Ovary (tissue), 9 donors: ENCODE measurements around the gene EFCAB6. TPM values are rescaled to one million over a fixed set of nuclear protein-coding genes. Genes with fewer than 3 reads are reported as not detected.
A peak's percentile ranks its signal among the peaks of the same experiment; 100 is the strongest.

Source experiments
- DNase-seq, 5 donors: peaks; one replicate each; pipeline ENCODE4 v3.0.0-alpha.2; 2019 to 2020
- H3K27ac ChIP-seq, 2 donors: fragments of 200-600 bp; one replicate each; pipeline versions ENCODE4 v1.5.1 to v1.8.0; 2019 to 2022
- H3K27me3 ChIP-seq: fragments of 200-600 bp; one replicate; pipeline ENCODE4 v1.8.0; 2022
- H3K36me3 ChIP-seq: fragments of 200-600 bp; sonication (generic); one replicate; pipeline ENCODE4 v1.5.1; 2019
- H3K4me1 ChIP-seq: one replicate; pipeline ENCODE4 v1.8.1; 2013; ENCODE audit warnings: mild to moderate bottlenecking, moderate library complexity; ENCODE audit not compliant: insufficient read depth
- H3K4me3 ChIP-seq: fragments of 200-600 bp; sonication (generic); one replicate; pipeline ENCODE4 v1.5.1; 2017
- H3K9me3 ChIP-seq, 2 donors: fragments of 200-600 bp in 1 of 2; sonication (generic) in 1 of 2; one replicate each; pipeline versions ENCODE4 v1.5.1 to v1.8.1; 2013 to 2019; ENCODE audit warnings: mild to moderate bottlenecking in 1 of 2, moderate library complexity in 1 of 2
- CTCF ChIP-seq, 3 donors: fragments of 450-650 bp in 2 of 3; fragments of 200-600 bp in 1 of 3; IDR thresholded peaks; one replicate each; pipeline versions ENCODE4 v1.5.1 to v1.8.0; 2016 to 2022; ENCODE audit warnings: antibody characterized with exemption in 3 of 3, mild to moderate bottlenecking in 1 of 3
- EP300 ChIP-seq: sonication (generic); formaldehyde crosslinking; IDR thresholded peaks from one replicate; pipeline ENCODE4 v1.6.1; 2017; ENCODE audit warnings: antibody characterized with exemption
- POLR2A ChIP-seq: fragments of 450-650 bp; IDR thresholded peaks from one replicate; pipeline ENCODE4 v1.6.1; 2017; ENCODE audit warnings: antibody characterized with exemption, mild to moderate bottlenecking, moderate library complexity
- WGBS, 3 donors: extraction: QIAGEN DNeasy Blood & Tissue Kit in 1 of 3; methylation state at CpG; one replicate each; pipeline versions ENCODE4 v1.1.5 to v1.1.7; 2013 to 2017; 5-methylcytosine and 5-hydroxymethylcytosine counted together
- intact Hi-C, 4 donors: fragments of 100-400 bp; cut with DNase I; formaldehyde crosslinking; loops; one replicate each; pipeline versions ENCODE4 v1.11.0 to v1.15.1; 2022 to 2023
- polyA plus RNA-seq, 2 donors: library from polyadenylated mRNA; stranded (reverse); fragments of 200-250 nt in 1 of 2; fragments of 350-450 nt in 1 of 2; fragmentation: Illumina TruSeq in 1 of 2; extraction: RNeasy Lipid Tissue Mini Kit (QIAGEN cat#74804) in 1 of 2; gene quantifications; one replicate each; pipeline ENCODE4 v1.2.3, GENCODE V29; 2013 to 2014
- total RNA-seq, 7 donors: library from RNA; depleted of rRNA in 2 of 7; stranded (reverse); fragments of >200 nt in 2 of 7; fragmentation: NEBNext Ultra II Directional in 3 of 7; extraction: Animal tissue kit (Norgen Biotek cat#: 25700) in 3 of 7; gene quantifications; one replicate each; pipeline versions ENCODE4 v1.1.0 to v1.2.4, GENCODE V29; 2016 to 2023
- donor health status: DM: no; HTN: no; CAD: no; lungs with moderate emphysema.
- donor health status: DM: no; HTN: no; CAD: no.
- donor health status: Bipolar disorder and iron deficiency.
- donor health status: DM: yes; HTN: yes; CAD: no.
- donor health status: DM: no; HTN: no; CAD: no.
- donor health status: DM: yes; HTN: yes; CAD: no.

Gene EFCAB6
- total and polyA plus RNA-seq, 9 donors: 1.00 to 17.5 (median 6.7) TPM

- H3K9me3 ChIP-seq: no peaks in the 10 kb centered on the region
- intact Hi-C loops: loop anchor here in 1 of 4 donors (10.0 kb wide), 1 partner anchor 398 kb away; the partner anchor contains the start of gene MPPED1
Measured at GRCh38 chr22:43812890-43813289, 785 bp upstream of the EFCAB6 start.

DNA sequence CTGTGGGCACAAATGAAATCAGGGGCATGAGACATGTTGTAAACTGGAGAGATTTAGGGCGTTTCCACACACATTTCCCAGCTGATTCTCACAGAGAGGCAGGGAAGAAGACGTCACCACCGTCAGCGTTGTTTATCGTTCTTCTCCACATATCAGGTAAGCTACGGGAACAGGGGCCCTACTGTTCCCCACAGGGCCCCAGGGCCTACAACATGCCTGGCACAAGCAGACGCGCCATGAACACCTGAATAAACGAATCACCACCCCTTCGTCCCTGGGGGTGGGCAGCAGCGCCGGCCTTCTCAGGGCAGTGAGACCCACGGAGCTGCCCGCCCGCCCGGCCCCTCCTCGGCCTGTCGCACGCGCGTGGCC is 342 bp downstream of the EFCAB6 start:
- H3K27me3 ChIP-seq: no peaks in the 10 kb centered on the region
- H3K9me3 ChIP-seq: no peaks in the 10 kb centered on the region
- H3K36me3 ChIP-seq: no peaks in the 10 kb centered on the region
- H3K27ac ChIP-seq: peak overlapping the region in 1 of 2 donors; percentile 66
- 0 to 1% (median 0%) methylated on average over 18 to 21 of the region's 21 CpGs for whole genome bisulfite sequencing, 3 donors
- intact Hi-C loops: loop anchor here in 1 of 4 donors (10.0 kb wide), 1 partner anchor 397 kb away; the partner anchor contains the start of gene MPPED1
- peaks cover 6% of the 10 kb centered on the region for H3K4me1 ChIP-seq
- DNase-seq: peak in 2 of 5 donors; percentile 33 to 37
- peak overlapping the region; percentile 61 for H3K4me3 ChIP-seq
- TF ChIP-seq POLR2A (no peak), CTCF (IDR thresholded peaks at IDR 0.05) (no peak), EP300 (no peak)

More at GRCh38 chr22:43812890-43813289, 785 bp upstream of the EFCAB6 start:
- Histone ChIP-seq H3K27me3 (no peaks in the 10 kb centered on the region), H3K36me3 (no peaks in the 10 kb centered on the region), H3K27ac (no peak overlapping the region), H3K4me3 (peak overlapping the region; percentile 61), H3K4me1 (peaks cover 6% of the 10 kb centered on the region)
- TF ChIP-seq EP300: no peak
- WGBS, 3 donors: 10 to 22% (median 11%) methylated on average over 6 of the region's 6 CpGs
- DNase-seq: no peak

DNA sequence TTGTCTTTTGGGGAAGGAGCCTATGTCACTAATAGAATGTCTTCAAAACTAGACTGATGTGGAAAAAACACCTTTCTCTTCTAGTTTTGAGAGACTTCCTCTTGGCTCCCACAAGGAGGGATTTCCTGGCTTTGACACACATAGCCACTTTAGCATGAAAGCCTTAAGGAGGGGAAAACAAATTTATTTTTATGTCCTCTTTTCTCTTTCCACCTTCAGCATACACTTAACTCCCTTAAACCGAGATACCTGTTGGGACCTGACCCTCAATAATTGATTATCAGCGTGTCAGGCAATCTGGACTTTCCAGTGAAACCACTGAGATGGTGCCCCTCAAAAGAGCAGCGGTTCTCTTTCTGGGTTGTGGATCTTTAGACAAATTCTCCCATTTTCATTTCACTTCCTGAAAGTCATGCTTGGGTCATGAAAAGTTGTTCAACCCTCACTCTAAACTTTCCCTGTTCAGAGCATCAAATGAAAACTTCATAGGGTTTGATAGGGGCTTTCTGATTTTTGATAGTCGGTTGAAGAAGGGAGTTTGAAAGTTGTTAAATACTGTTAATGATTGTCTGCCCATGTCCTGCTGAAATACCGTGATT is 9.1 kb downstream of the EFCAB6 start:
- WGBS, 3 donors: 83 to 92% (median 85%) methylated on average over 5 of the region's 5 CpGs
- intact Hi-C loops: no loop called here

DNA sequence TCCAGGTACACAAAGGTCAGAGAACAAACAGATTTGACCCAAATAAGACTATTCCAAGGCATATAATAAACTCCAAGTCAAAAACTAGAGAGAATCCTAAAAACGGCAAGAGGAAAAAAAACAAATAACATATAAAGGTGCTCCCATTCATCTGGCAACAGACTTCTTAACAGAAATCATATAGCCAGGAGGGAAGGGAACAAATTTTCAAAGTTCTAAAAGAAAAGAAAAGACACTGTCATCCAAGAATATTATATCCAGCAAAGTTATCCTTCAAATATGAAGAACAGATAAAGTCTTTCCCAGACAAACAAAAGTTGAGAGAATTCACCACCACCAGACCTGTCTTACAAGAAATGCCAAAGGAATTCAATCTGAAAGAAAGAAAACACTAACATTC is 11.1 kb downstream of the EFCAB6 start:
- peaks cover 0 to 4% of the 10 kb centered on the region in 2 donors for H3K9me3 ChIP-seq
- no peak for TF ChIP-seq CTCF (IDR thresholded peaks at IDR 0.05)
- no peak for TF ChIP-seq EP300
- no peak for TF ChIP-seq POLR2A
- no peaks in the 10 kb centered on the region for H3K4me1 ChIP-seq
- no peak overlapping the region for H3K4me3 ChIP-seq
- no peaks in the 10 kb centered on the region for H3K27me3 ChIP-seq
- no peaks in the 10 kb centered on the region for H3K36me3 ChIP-seq
- intact Hi-C loops: no loop called here
- 89 to 100% (median 94%) methylated on average over 1 of the region's 1 CpG for WGBS, 3 donors
- no peak overlapping the region for H3K27ac ChIP-seq
- no peak for DNase-seq

More for the DNA sequence above, 9.1 kb downstream of the EFCAB6 start:
- Histone ChIP-seq H3K27me3 (no peaks in the 10 kb centered on the region), H3K4me1 (no peaks in the 10 kb centered on the region), H3K4me3 (no peak overlapping the region), H3K9me3 (peaks cover 0 to 4% of the 10 kb centered on the region in 2 donors), H3K36me3 (no peaks in the 10 kb centered on the region), H3K27ac (no peak overlapping the region)
- TF ChIP-seq POLR2A (no peak), EP300 (no peak), CTCF (IDR thresholded peaks at IDR 0.05) (no peak)
- no peak for DNase-seq

- no peak for DNase-seq
- 79 to 83% (median 79%) methylated on average over 5 of the region's 5 CpGs for WGBS, 3 donors
- H3K4me1 ChIP-seq: no peaks in the 10 kb centered on the region
- no peak for TF ChIP-seq EP300
- TF ChIP-seq CTCF (IDR thresholded peaks at IDR 0.05): no peak
- TF ChIP-seq POLR2A: no peak
- H3K4me3 ChIP-seq: no peak overlapping the region
- no peaks in the 10 kb centered on the region for H3K36me3 ChIP-seq
- no peak overlapping the region for H3K27ac ChIP-seq
- intact Hi-C loops: loop anchor here in 2 of 4 donors (10.0 kb wide), 2 partner anchors 394 to 404 kb away; no protein-coding TSS in a partner anchor
- peaks cover 0 to 4% of the 10 kb centered on the region in 2 donors for H3K9me3 ChIP-seq
- no peaks in the 10 kb centered on the region for H3K27me3 ChIP-seq
Measured at GRCh38 chr22:43798492-43798891, 13.6 kb downstream of the EFCAB6 start.
